Neural cell (in vitro differentiated cells): Measurements from ENCODE around the gene PSPH. TPM values are rescaled to one million over a fixed set of nuclear protein-coding genes. Genes with fewer than 3 reads are reported as not detected.

Experiments
- H2AFZ ChIP-seq: fragments of 200-600, 300-800 bp; sonication (generic), shearing (Covaris generic); 2 replicates; pipeline ENCODE4 v1.6.0; 2014; ENCODE audit warnings: low read depth, mild to moderate bottlenecking, antibody characterized with exemption, low read length, moderate library complexity
- H3F3A ChIP-seq: fragments of 200-600 bp; shearing (Covaris generic); 2 replicates; pipeline ENCODE4 v1.6.1; 2016; ENCODE audit warnings: mild to moderate bottlenecking, moderate library complexity, mixed read lengths, antibody characterized with exemption, low read length; ENCODE audit not compliant: insufficient read depth, poor library complexity, severe bottlenecking
- H3K27ac ChIP-seq: fragments of 200-600, 300-800 bp; sonication (generic), shearing (Covaris generic); 2 replicates; pipeline ENCODE4 v1.5.1; 2014; ENCODE audit warnings: mild to moderate bottlenecking, low read length, moderate library complexity
- H3K27me3 ChIP-seq: fragments of 300-800, 200-600 bp; sonication (generic), shearing (Covaris generic); 2 replicates; pipeline ENCODE4 v1.6.0; 2014; ENCODE audit warnings: mild to moderate bottlenecking, low read depth, low read length, moderate library complexity; ENCODE audit not compliant: insufficient read depth
- H3K36me3 ChIP-seq: fragments of 300-800, 200-600 bp; sonication (generic), shearing (Covaris generic); 2 replicates; pipeline ENCODE4 v1.5.1; 2014; ENCODE audit warnings: mild to moderate bottlenecking, antibody characterized with exemption, low read length, moderate library complexity; ENCODE audit not compliant: insufficient read depth
- H3K4me2 ChIP-seq: fragments of 300-800, 200-600 bp; sonication (generic), shearing (Covaris generic); 2 replicates; pipeline ENCODE4 v1.6.0; 2014; ENCODE audit warnings: mild to moderate bottlenecking, low read length
- H3K4me3 ChIP-seq: fragments of 300-800, 200-600 bp; sonication (generic), shearing (Covaris generic); 2 replicates; pipeline ENCODE4 v1.5.1; 2014; ENCODE audit warnings: mild to moderate bottlenecking, low read length, moderate library complexity
- H3K79me2 ChIP-seq: fragments of 200-600 bp; shearing (Covaris generic); replicated peaks from 2 replicates; pipeline ENCODE4 v1.6.0; 2014; ENCODE audit warnings: mild to moderate bottlenecking, low read length, moderate library complexity; ENCODE audit not compliant: insufficient read depth
- H3K9ac ChIP-seq: fragments of 300-800, 200-600 bp; sonication (generic), shearing (Covaris generic); 2 replicates; pipeline ENCODE4 v1.6.1; 2016; ENCODE audit warnings: mild to moderate bottlenecking, low read length, mixed read lengths
- H3K9me2 ChIP-seq: fragments of 200-600 bp; shearing (Covaris generic); 2 replicates; pipeline ENCODE4 v1.6.1; 2016; ENCODE audit warnings: mild to moderate bottlenecking, low read length, mixed read lengths; ENCODE audit not compliant: insufficient read depth
- H3K9me3 ChIP-seq: fragments of 200-600, 300-800 bp; sonication (generic), shearing (Covaris generic); 2 replicates; pipeline ENCODE4 v1.6.1; 2016; ENCODE audit warnings: mild to moderate bottlenecking, mixed run types, low read length, moderate library complexity, mixed read lengths
- H4K20me1 ChIP-seq: fragments of 200-600 bp; shearing (Covaris generic); 2 replicates; pipeline ENCODE4 v1.6.1; 2016; ENCODE audit warnings: mild to moderate bottlenecking, mixed run types; ENCODE audit not compliant: insufficient read depth
- CTCF ChIP-seq: fragments of 450-650 bp; IDR thresholded peaks from 2 replicates; pipeline ENCODE4 v1.5.1; 2014; ENCODE audit warnings: antibody characterized with exemption, mild to moderate bottlenecking, moderate library complexity; ENCODE audit not compliant: poor library complexity, severe bottlenecking
- EP300 ChIP-seq: fragments of 450-650 bp; conservative IDR thresholded peaks from 2 replicates; pipeline ENCODE4 v1.6.1; 2014; ENCODE audit warnings: antibody characterized with exemption, mild to moderate bottlenecking, moderate library complexity; ENCODE audit not compliant: poor library complexity, severe bottlenecking
- EZH2 ChIP-seq: fragments of 200-600, 300-800 bp; shearing (Covaris generic), sonication (generic); IDR thresholded peaks from 2 replicates; pipeline ENCODE4 v1.6.1; 2014; ENCODE audit warnings: antibody characterized with exemption, low read length, borderline replicate concordance, mild to moderate bottlenecking; ENCODE audit not compliant: insufficient read depth, poor library complexity, severe bottlenecking
- MXI1 ChIP-seq: fragments of 450-650 bp; conservative IDR thresholded peaks from 2 replicates; pipeline ENCODE4 v1.6.1; 2014; ENCODE audit warnings: antibody characterized with exemption, mild to moderate bottlenecking; ENCODE audit not compliant: poor library complexity, severe bottlenecking
- POLR2AphosphoS5 ChIP-seq: IDR thresholded peaks from 2 replicates; pipeline ENCODE4 v1.6.1; 2012
- RAD21 ChIP-seq: fragments of 450-650 bp; conservative IDR thresholded peaks from 2 replicates; pipeline ENCODE4 v1.6.1; 2014; ENCODE audit warnings: antibody characterized with exemption, mild to moderate bottlenecking, moderate library complexity
- REST ChIP-seq: IDR thresholded peaks from 2 replicates; pipeline ENCODE4 v1.6.1; 2012; ENCODE audit warnings: borderline replicate concordance
- SMC3 ChIP-seq: fragments of 450-650 bp; conservative IDR thresholded peaks from 2 replicates; pipeline ENCODE4 v1.6.1; 2014; ENCODE audit warnings: antibody characterized with exemption, mild to moderate bottlenecking, moderate library complexity; ENCODE audit not compliant: poor library complexity
- TAF1 ChIP-seq: IDR thresholded peaks from 2 replicates; pipeline ENCODE4 v1.6.1; 2012; ENCODE audit warnings: low read depth
- polyA plus RNA-seq: library from polyadenylated mRNA; depleted of rRNA; stranded (reverse); fragments of >200 nt; gene quantifications from 2 replicates; pipeline ENCODE4 v1.2.3, GENCODE V29; 2014

Gene PSPH
- polyA plus RNA-seq, 1 donor from 2014 or later, result 24.0 TPM

- Histone ChIP-seq H3K27me3 (no peaks in the 10 kb centered on the region), H3K79me2 (peaks cover 34% of the 10 kb centered on the region), H3K36me3 (no peaks in the 10 kb centered on the region), H3K27ac (peak within 1 kb of the TSS; percentile 37), H3F3A (no peaks in the 10 kb centered on the region), H2AFZ (peak within 1 kb of the TSS; percentile 45), H3K4me2 (peak within 1 kb of the TSS; percentile 82), H3K9me2 (no peaks in the 10 kb centered on the region), H3K9me3 (peaks cover 3% of the 10 kb centered on the region), H4K20me1 (no peaks in the 10 kb centered on the region), H3K4me3 (peak within 1 kb of the TSS; percentile 86), H3K9ac (peak within 1 kb of the TSS; percentile 84)
- TF ChIP-seq REST, result no peak
- peak; percentile 71 for TF ChIP-seq POLR2AphosphoS5
- peak; percentile 76 for TF ChIP-seq CTCF
- TF ChIP-seq EP300, result no peak
- TF ChIP-seq MXI1, result no peak
- peak; percentile 51 for TF ChIP-seq RAD21
- no peak for TF ChIP-seq TAF1
- TF ChIP-seq EZH2, result no peak
- peak; percentile 73 for TF ChIP-seq SMC3
Measured at GRCh38 chr7:55964261-55965099, 86.8 kb downstream of the PSPH start, which contains the start of gene NIPSNAP2. TSS of gene NIPSNAP2 (plus strand) at chr7:55964585. CDS start at chr7:55964610, 25 bp downstream.

GRCh38 chr7:55963584-55964168 lies 87.6 kb downstream of the PSPH start:
- Histone ChIP-seq H3K27ac (no peak overlapping the region), H3K79me2 (peaks cover 34% of the 10 kb centered on the region), H3K9me2 (no peaks in the 10 kb centered on the region), H2AFZ (no peak overlapping the region), H4K20me1 (no peaks in the 10 kb centered on the region), H3K36me3 (no peaks in the 10 kb centered on the region), H3K27me3 (no peaks in the 10 kb centered on the region), H3K4me2 (no peak overlapping the region), H3K4me3 (peak overlapping the region; percentile 55), H3K9ac (peak overlapping the region; percentile 36), H3F3A (no peaks in the 10 kb centered on the region), H3K9me3 (no peaks in the 10 kb centered on the region)
- TF ChIP-seq POLR2AphosphoS5 (no peak), EP300 (no peak), SMC3 (no peak), CTCF (no peak), EZH2 (no peak), REST (no peak), MXI1 (no peak), RAD21 (no peak), TAF1 (no peak)
